ENCODE measurements around the gene FITM1. TPM values are rescaled to one million over a fixed set of nuclear protein-coding genes. Genes with fewer than 3 reads are reported as not detected.

Gene FITM1
- total and polyA plus RNA-seq, 2 donors (not counting 3 experiments of a cell fraction or from before 2014, with no cell fraction given): 0.54 TPM; not detected in 1

GRCh38 chr14:24172871-24173281, 42.4 kb downstream of the FITM1 start:
- POLR2A ChIA-PET: interaction anchor here (0.5 kb wide), 1 partner anchor 641 kb away, joined by 5 read pairs; no protein-coding TSS in a partner anchor
- intact Hi-C loops (cut with micrococcal nuclease): no loop called here
- Histone ChIP-seq H3K4me3 (replicated peaks in 1 of 3; ENCODE audit: insufficient read depth in 1 of 3, low read depth in 1 of 3, low read length in 3 of 3) (no peak overlapping the region), H2AFZ (ENCODE audit: low read depth, low read length) (no peak overlapping the region), H3K27me3 (ENCODE audit: control insufficient read depth in 2 of 2, insufficient read depth in 2 of 2, low read length in 2 of 2) (no peaks in the 10 kb centered on the region), H4K20me1 (replicated peaks; ENCODE audit: control insufficient read depth, extremely low read depth, insufficient read depth, low read length) (no peaks in the 10 kb centered on the region), H3K27ac (ENCODE audit: insufficient read depth, low read depth, low read length) (no peak overlapping the region), H3K4me2 (ENCODE audit: insufficient read depth, low read length) (no peak overlapping the region), H3K9me1 (replicated peaks; ENCODE audit: control insufficient read depth, extremely low read depth, insufficient read depth, low read length) (no peaks in the 10 kb centered on the region), H3K36me3 (ENCODE audit: control insufficient read depth in 2 of 2, extremely low read depth in 1 of 2, insufficient read depth in 2 of 2, low read length in 2 of 2) (peaks cover 0 to 3% of the 10 kb centered on the region in 2 experiments), H3K4me1 (ENCODE audit: control insufficient read depth, extremely low read depth, insufficient read depth, low read length) (peaks cover 3% of the 10 kb centered on the region), H3K9ac (replicated peaks; ENCODE audit: extremely low read depth, insufficient read depth, low read length) (no peak overlapping the region), H3K9me3 (replicated peaks; ENCODE audit: control insufficient read depth, insufficient read depth, low read length) (no peaks in the 10 kb centered on the region), H3K79me2 (ENCODE audit: control insufficient read depth, insufficient read depth, low read length) (no peaks in the 10 kb centered on the region)
- no peak for TF ChIP-seq POLR2AphosphoS5 (IDR thresholded peaks at IDR 0.05; ENCODE audit: insufficient read depth, low read depth, low read length)
- no peak for TF ChIP-seq FOS (IDR thresholded peaks at IDR 0.05; ENCODE audit: borderline replicate concordance, insufficient read depth, low read length)
- TF ChIP-seq, protein P1, sequence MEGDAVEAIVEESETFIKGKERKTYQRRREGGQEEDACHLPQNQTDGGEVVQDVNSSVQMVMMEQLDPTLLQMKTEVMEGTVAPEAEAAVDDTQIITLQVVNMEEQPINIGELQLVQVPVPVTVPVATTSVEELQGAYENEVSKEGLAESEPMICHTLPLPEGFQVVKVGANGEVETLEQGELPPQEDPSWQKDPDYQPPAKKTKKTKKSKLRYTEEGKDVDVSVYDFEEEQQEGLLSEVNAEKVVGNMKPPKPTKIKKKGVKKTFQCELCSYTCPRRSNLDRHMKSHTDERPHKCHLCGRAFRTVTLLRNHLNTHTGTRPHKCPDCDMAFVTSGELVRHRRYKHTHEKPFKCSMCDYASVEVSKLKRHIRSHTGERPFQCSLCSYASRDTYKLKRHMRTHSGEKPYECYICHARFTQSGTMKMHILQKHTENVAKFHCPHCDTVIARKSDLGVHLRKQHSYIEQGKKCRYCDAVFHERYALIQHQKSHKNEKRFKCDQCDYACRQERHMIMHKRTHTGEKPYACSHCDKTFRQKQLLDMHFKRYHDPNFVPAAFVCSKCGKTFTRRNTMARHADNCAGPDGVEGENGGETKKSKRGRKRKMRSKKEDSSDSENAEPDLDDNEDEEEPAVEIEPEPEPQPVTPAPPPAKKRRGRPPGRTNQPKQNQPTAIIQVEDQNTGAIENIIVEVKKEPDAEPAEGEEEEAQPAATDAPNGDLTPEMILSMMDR (IDR thresholded peaks at IDR 0.05; ENCODE audit: extremely low read depth in 1 of 2, insufficient read depth in 1 of 2, low read depth in 1 of 2, low read length in 2 of 2): no peak
- TF ChIP-seq EZH2 (IDR thresholded peaks at IDR 0.05; ENCODE audit: borderline replicate concordance, low read depth, low read length, severe bottlenecking): no peak
- DNase-seq (ENCODE audit: low read depth, low spot score) (no peak), FAIRE-seq (no peak)
- dilution Hi-C loops (cut with MboI; ENCODE audit: extremely low pct_ligation_motif_present, low sequenced_read_pairs): no loop called here
- CTCF ChIA-PET: interaction anchor here (1.0 to 1.7 kb wide), 2 partner anchors 12 to 124 kb away, joined by 4 to 5 read pairs; partner anchors contain the start of gene IRF9
- BruUV-seq (replicated peaks): no TSS peak

GRCh38 chr14:24176599-24176998, 46.1 kb downstream of the FITM1 start:
- BruUV-seq (replicated peaks): no TSS peak
- POLR2A ChIA-PET: no interaction called here
- CTCF ChIA-PET: no interaction called here
- dilution Hi-C loops (cut with MboI; ENCODE audit: extremely low pct_ligation_motif_present, low sequenced_read_pairs): no loop called here
- FAIRE-seq (no peak), DNase-seq (ENCODE audit: low read depth, low spot score) (no peak)
- no peaks in the 10 kb centered on the region for H3K27me3 ChIP-seq (ENCODE audit: control insufficient read depth in 2 of 2, insufficient read depth in 2 of 2, low read length in 2 of 2)
- no peaks in the 10 kb centered on the region for H3K9me3 ChIP-seq (replicated peaks; ENCODE audit: control insufficient read depth, insufficient read depth, low read length)
- H3K9ac ChIP-seq (replicated peaks; ENCODE audit: extremely low read depth, insufficient read depth, low read length): no peak overlapping the region
- H2AFZ ChIP-seq (ENCODE audit: low read depth, low read length): no peak overlapping the region
- TF ChIP-seq POLR2AphosphoS5 (IDR thresholded peaks at IDR 0.05; ENCODE audit: insufficient read depth, low read depth, low read length) (no peak), GATA2 (IDR thresholded peaks at IDR 0.05; ENCODE audit: insufficient read depth, insufficient read length, low read depth, low read length) (no peak), JUN (IDR thresholded peaks at IDR 0.05; ENCODE audit: borderline replicate concordance, insufficient read depth, insufficient read length, low read depth) (no peak)
- TF ChIP-seq, protein P2, sequence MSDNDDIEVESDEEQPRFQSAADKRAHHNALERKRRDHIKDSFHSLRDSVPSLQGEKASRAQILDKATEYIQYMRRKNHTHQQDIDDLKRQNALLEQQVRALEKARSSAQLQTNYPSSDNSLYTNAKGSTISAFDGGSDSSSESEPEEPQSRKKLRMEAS (IDR thresholded peaks at IDR 0.05; ENCODE audit: insufficient read depth, insufficient read length): no peak
- H3K27ac ChIP-seq (ENCODE audit: insufficient read depth, low read depth, low read length): no peak overlapping the region
- H3K9me1 ChIP-seq (replicated peaks; ENCODE audit: control insufficient read depth, extremely low read depth, insufficient read depth, low read length): no peaks in the 10 kb centered on the region
- H3K79me2 ChIP-seq (ENCODE audit: control insufficient read depth, insufficient read depth, low read length): no peaks in the 10 kb centered on the region
- no peak overlapping the region for H3K4me2 ChIP-seq (ENCODE audit: insufficient read depth, low read length)
- H3K36me3 ChIP-seq (ENCODE audit: control insufficient read depth in 2 of 2, extremely low read depth in 1 of 2, insufficient read depth in 2 of 2, low read length in 2 of 2): peaks cover 0 to 18% of the 10 kb centered on the region in 2 experiments
- intact Hi-C loops (cut with micrococcal nuclease): no loop called here
- H3K4me1 ChIP-seq (ENCODE audit: control insufficient read depth, extremely low read depth, insufficient read depth, low read length): peaks cover 3% of the 10 kb centered on the region
- no peak overlapping the region for H3K4me3 ChIP-seq (replicated peaks in 1 of 3; ENCODE audit: insufficient read depth in 1 of 3, low read depth in 1 of 3, low read length in 3 of 3)
- no peaks in the 10 kb centered on the region for H4K20me1 ChIP-seq (replicated peaks; ENCODE audit: control insufficient read depth, extremely low read depth, insufficient read depth, low read length)
